Lower leg skin (tissue), 4 donors: ENCODE results near the gene OLFM2. TPM values are rescaled to one million over a fixed set of nuclear protein-coding genes. Genes with fewer than 3 reads are reported as not detected.

ENCODE experiments used
- DNase-seq, 2 donors: peaks; one replicate each; pipeline ENCODE4 v3.0.0-alpha.2; 2019; ENCODE audit warnings: low spot score in 2 of 2
- H3K4me3 ChIP-seq: fragments of 200-600 bp; sonication (generic); 2 replicates; pipeline ENCODE4 v1.5.1; 2017; ENCODE audit warnings: mild to moderate bottlenecking, low read depth; ENCODE audit not compliant: poor library complexity, severe bottlenecking
- POLR2A ChIP-seq, 2 donors: fragments of 450-650 bp; IDR thresholded peaks; one replicate each; pipeline ENCODE4 v1.6.1; 2016 to 2017; ENCODE audit warnings: antibody characterized with exemption in 2 of 2, mild to moderate bottlenecking in 1 of 2, moderate library complexity in 1 of 2
- WGBS, 2 donors: methylation state at CpG; one replicate each; pipeline ENCODE4 v1.1.5; 2018; 5-methylcytosine and 5-hydroxymethylcytosine counted together
- intact Hi-C: fragments of 100-400 bp; cut with DNase I; formaldehyde crosslinking; loops from one replicate; pipeline ENCODE4 v1.15.0; 2023; ENCODE audit warnings: low total_unique reads
- total RNA-seq, 4 donors: library from RNA; depleted of rRNA; stranded (reverse); fragments of >200 nt; gene quantifications; one replicate each; pipeline ENCODE4 v1.1.0, GENCODE V29; 2016
- TF ChIP-seq, protein P1 (sequence below), 3 donors: fragments of 450-650 bp; IDR thresholded peaks; one replicate each; pipeline ENCODE4 v1.5.1; 2016; ENCODE audit warnings: antibody characterized with exemption in 3 of 3, mild to moderate bottlenecking in 3 of 3, moderate library complexity in 2 of 3

The OLFM2 gene
- total RNA-seq, 4 donors from 2014 or later = 94.8 to 157 (median 112) TPM

- WGBS, 2 donors = 70 to 76% methylated on average over 7 of the region's 7 CpGs
- intact Hi-C loops = no loop called here
- TF ChIP-seq POLR2A (IDR thresholded peaks at IDR 0.05) = no peak
- TF ChIP-seq, protein P1, sequence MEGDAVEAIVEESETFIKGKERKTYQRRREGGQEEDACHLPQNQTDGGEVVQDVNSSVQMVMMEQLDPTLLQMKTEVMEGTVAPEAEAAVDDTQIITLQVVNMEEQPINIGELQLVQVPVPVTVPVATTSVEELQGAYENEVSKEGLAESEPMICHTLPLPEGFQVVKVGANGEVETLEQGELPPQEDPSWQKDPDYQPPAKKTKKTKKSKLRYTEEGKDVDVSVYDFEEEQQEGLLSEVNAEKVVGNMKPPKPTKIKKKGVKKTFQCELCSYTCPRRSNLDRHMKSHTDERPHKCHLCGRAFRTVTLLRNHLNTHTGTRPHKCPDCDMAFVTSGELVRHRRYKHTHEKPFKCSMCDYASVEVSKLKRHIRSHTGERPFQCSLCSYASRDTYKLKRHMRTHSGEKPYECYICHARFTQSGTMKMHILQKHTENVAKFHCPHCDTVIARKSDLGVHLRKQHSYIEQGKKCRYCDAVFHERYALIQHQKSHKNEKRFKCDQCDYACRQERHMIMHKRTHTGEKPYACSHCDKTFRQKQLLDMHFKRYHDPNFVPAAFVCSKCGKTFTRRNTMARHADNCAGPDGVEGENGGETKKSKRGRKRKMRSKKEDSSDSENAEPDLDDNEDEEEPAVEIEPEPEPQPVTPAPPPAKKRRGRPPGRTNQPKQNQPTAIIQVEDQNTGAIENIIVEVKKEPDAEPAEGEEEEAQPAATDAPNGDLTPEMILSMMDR (IDR thresholded peaks at IDR 0.05) = no peak
Measured at GRCh38 chr19:9868983-9869617, 67.2 kb downstream of the OLFM2 start.

DNA sequence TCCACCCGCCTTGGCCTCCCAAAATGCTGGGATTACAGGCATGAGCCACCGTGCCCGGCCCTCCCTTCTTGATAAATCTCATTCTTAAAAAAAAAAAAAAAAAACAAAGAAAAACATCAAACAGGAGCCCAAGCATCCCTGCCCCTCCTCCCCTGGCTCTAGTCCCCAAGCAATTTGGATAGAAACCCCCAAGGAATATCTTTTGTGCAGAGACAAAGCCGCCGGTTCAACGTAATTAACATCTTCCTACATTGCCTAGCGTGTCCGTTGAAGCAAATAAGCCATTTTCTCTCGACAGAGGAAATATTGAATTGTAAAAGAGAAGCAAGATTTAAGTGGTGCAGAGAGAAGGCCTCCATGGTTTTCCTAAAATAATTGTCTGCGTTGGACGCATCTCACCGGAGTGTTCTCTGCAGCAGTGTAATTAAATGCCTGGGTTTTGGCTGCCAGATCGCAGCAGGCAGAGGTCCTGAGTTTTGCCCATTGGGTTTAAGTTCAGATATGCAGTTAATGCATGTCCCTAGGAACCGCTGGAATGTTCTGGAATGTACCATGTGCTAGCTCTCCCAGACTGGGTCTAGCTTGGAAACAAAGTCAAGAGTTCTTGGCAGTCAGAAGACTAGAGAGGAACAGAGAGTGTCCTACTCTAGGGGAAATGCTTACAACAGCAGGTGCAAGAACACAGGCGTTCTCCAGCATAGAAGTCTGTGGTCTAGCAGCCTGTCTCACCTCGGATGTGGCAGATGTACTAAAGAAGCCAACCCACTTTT, 70.4 kb downstream of the OLFM2 start:
- intact Hi-C loops = no loop called here
- WGBS, 2 donors = 80% methylated on average over 16 of the region's 16 CpGs
- TF ChIP-seq POLR2A (IDR thresholded peaks at IDR 0.05) = no peak
- TF ChIP-seq, protein P1 (IDR thresholded peaks at IDR 0.05) = no peak
- H3K4me3 ChIP-seq = no peak overlapping the region
- no peak for DNase-seq

More at GRCh38 chr19:9868983-9869617, 67.2 kb downstream of the OLFM2 start:
- H3K4me3 ChIP-seq = no peak overlapping the region
- DNase-seq = no peak

GRCh38 chr19:9863759-9864158, 72.6 kb downstream of the OLFM2 start:
- DNase-seq = no peak
- no peak for TF ChIP-seq POLR2A (IDR thresholded peaks at IDR 0.05)
- TF ChIP-seq, protein P1 (IDR thresholded peaks at IDR 0.05) = no peak
- H3K4me3 ChIP-seq = no peak overlapping the region
- intact Hi-C loops = no loop called here
- WGBS, 2 donors = 64 to 68% methylated on average over 5 of the region's 5 CpGs

DNA sequence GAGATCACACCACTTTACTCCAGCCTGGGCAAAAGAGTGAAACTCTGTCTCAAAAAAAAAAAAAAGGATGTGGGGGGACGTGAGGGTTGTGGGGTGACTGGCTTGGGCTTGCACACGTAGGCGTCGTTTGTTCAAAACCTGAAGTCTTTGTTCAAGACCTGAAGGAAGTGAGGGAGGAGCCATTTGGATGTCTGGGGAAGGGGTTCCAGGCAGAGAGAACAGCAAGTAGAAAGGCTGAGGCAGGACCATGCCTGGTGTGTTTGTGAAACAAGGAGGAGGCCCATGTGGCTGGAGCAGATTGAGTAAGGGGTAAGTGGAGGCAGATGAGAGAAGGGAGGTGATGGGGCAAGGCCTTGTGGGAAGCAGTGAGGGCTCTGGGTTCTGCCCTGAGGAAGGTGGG, 73.4 kb downstream of the OLFM2 start:
- TF ChIP-seq, protein P1 (IDR thresholded peaks at IDR 0.05) = no peak
- TF ChIP-seq POLR2A (IDR thresholded peaks at IDR 0.05) = no peak
- DNase-seq = no peak
- intact Hi-C loops = no loop called here
- 82 to 83% methylated on average over 4 of the region's 4 CpGs for WGBS, 2 donors
- no peak overlapping the region for H3K4me3 ChIP-seq

- no peak for DNase-seq
- H3K4me3 ChIP-seq = no peak overlapping the region
- TF ChIP-seq, protein P1 (IDR thresholded peaks at IDR 0.05) = no peak
- TF ChIP-seq POLR2A (IDR thresholded peaks at IDR 0.05) = no peak
- 92 to 100% methylated on average over 1 of the region's 1 CpG for WGBS, 2 donors
- intact Hi-C loops = no loop called here
Measured at GRCh38 chr19:9861503-9861902, 74.8 kb downstream of the OLFM2 start.
